PC-3 (cell line): ENCODE results near the gene SUMF2. TPM values are rescaled to one million over a fixed set of nuclear protein-coding genes. Genes with fewer than 3 reads are reported as not detected.
"Not testable (repeated sequence)": the region's sequence is repeated elsewhere in the genome, so short reads cannot be mapped to it uniquely, and the experiment has no call there.

ENCODE experiments used
- ATAC-seq: fragments of 200-7000 bp; cut with Tn5 transposase; 2 replicates; pipeline ENCODE4 v1.9.1; 2020; ENCODE audit warnings: mild to moderate bottlenecking, moderate library complexity
- BruUV-seq: library from RNA; stranded (reverse); fragments of 400-500 nt; replicated peaks from 2 replicates; lab custom pipeline; 2021; lab: Mats Ljungman, UMichigan
- CTCF ChIA-PET: fragments of 300-600 bp; sonication (Branson Sonifier 250); formaldehyde crosslinking; loops from one replicate; lab custom pipeline; 2022; ENCODE audit warnings: antibody characterized with exemption; lab: Charles Lee
- POLR2A ChIA-PET: fragments of 300-600 bp; sonication (Branson Sonifier 250); formaldehyde crosslinking; loops from one replicate; lab custom pipeline; 2022; ENCODE audit warnings: antibody characterized with exemption; ENCODE audit not compliant: unreplicated experiment; lab: Charles Lee
- DNase-seq: peaks from one replicate; pipeline ENCODE4 v3.0.0-alpha.2; 2015
- H2AFZ ChIP-seq: fragments of 300-600 bp; sonication (generic); 2 replicates; pipeline ENCODE4 v1.6.0; 2016; ENCODE audit warnings: antibody characterized with exemption, low read length
- H3F3A ChIP-seq: fragments of 300-600 bp; sonication (generic); one replicate; pipeline ENCODE4 v1.6.0; 2017; ENCODE audit warnings: antibody characterized with exemption, low read length, control low read depth, mild to moderate bottlenecking; ENCODE audit not compliant: unreplicated experiment
- H3K27ac ChIP-seq: fragments of 300-600 bp; sonication (generic); 2 replicates; pipeline ENCODE4 v1.5.1; 2016; ENCODE audit warnings: mild to moderate bottlenecking, low read length
- H3K27me3 ChIP-seq: fragments of 300-600 bp; sonication (generic); 2 replicates; pipeline ENCODE4 v1.6.1; 2016; ENCODE audit warnings: low read length, mixed read lengths
- H3K36me3 ChIP-seq: fragments of 300-600 bp; sonication (generic); 2 replicates; pipeline ENCODE4 v1.6.1; 2016; ENCODE audit warnings: low read depth, mixed run types, low read length, mixed read lengths
- H3K4me1 ChIP-seq: fragments of 300-600 bp; sonication (generic); 2 replicates; pipeline ENCODE4 v1.5.1; 2016; ENCODE audit warnings: low read length; ENCODE audit not compliant: insufficient read depth
- H3K4me2 ChIP-seq: fragments of 300-600 bp; sonication (generic); 2 replicates; pipeline ENCODE4 v1.6.0; 2016; ENCODE audit warnings: low read length
- H3K4me3 ChIP-seq: fragments of 300-600 bp; sonication (generic); 2 replicates; pipeline ENCODE4 v1.5.1; 2016; ENCODE audit warnings: mild to moderate bottlenecking, low read length, mixed read lengths
- H3K79me2 ChIP-seq: fragments of 300-600 bp; sonication (generic); 2 replicates; pipeline ENCODE4 v1.6.1; 2017; ENCODE audit warnings: low read length, mixed read lengths
- H3K9ac ChIP-seq: fragments of 300-600 bp; sonication (generic); 2 replicates; pipeline ENCODE4 v1.6.0; 2016; ENCODE audit warnings: mild to moderate bottlenecking, low read length
- H3K9me2 ChIP-seq: fragments of 300-600 bp; sonication (generic); replicated peaks from 2 replicates; pipeline ENCODE4 v1.6.1; 2016; ENCODE audit warnings: mixed run types, low read length, mixed read lengths
- H3K9me3 ChIP-seq: fragments of 300-600 bp; sonication (generic); 2 replicates; pipeline ENCODE4 v1.6.1; 2016; ENCODE audit warnings: low read length, mixed read lengths
- H4K20me1 ChIP-seq: fragments of 300-600 bp; sonication (generic); 2 replicates; pipeline ENCODE4 v1.6.1; 2016; ENCODE audit warnings: low read length, mixed read lengths
- CTCF ChIP-seq: fragments of 300-600 bp; sonication (generic); conservative IDR thresholded peaks from 2 replicates; pipeline ENCODE4 v1.5.1; 2017; ENCODE audit warnings: antibody characterized with exemption, low read depth, mild to moderate bottlenecking, low read length
- EZH2 ChIP-seq: fragments of 300-600 bp; sonication (generic); IDR thresholded peaks from one replicate; pipeline ENCODE4 v1.6.1; 2017; ENCODE audit warnings: antibody characterized with exemption, mild to moderate bottlenecking, low read length; ENCODE audit not compliant: unreplicated experiment
- EZH2phosphoT487 ChIP-seq: fragments of 300-600 bp; sonication (generic); IDR thresholded peaks from 2 replicates; pipeline ENCODE4 v1.6.1; 2018; ENCODE audit warnings: mild to moderate bottlenecking, antibody characterized with exemption, low read length, borderline replicate concordance
- intact Hi-C: fragments of 100-400 bp; cut with micrococcal nuclease; formaldehyde crosslinking; loops from 2 replicates; pipeline ENCODE4 v1.9.0; 2023
- total RNA-seq: library from RNA; depleted of rRNA; stranded (reverse); fragments of >200 nt; gene quantifications from 2 replicates; pipeline ENCODE4 v1.2.3, GENCODE V29; 2014

The SUMF2 gene
- total RNA-seq, 1 experiment from 2014 or later = 65.6 TPM

- ChIA-PET POLR2A (no interaction called here), CTCF (no interaction called here)
- Histone ChIP-seq H3F3A (no peaks in the 10 kb centered on the region), H3K27me3 (no peaks in the 10 kb centered on the region), H3K9me3 (no peaks in the 10 kb centered on the region), H3K27ac (no peak overlapping the region), H3K9ac (no peak overlapping the region), H3K79me2 (no peaks in the 10 kb centered on the region), H3K4me3 (no peak overlapping the region), H3K9me2 (no peaks in the 10 kb centered on the region), H3K4me2 (no peak overlapping the region), H3K36me3 (no peaks in the 10 kb centered on the region; the same call in 1 of the 2 replicates), H2AFZ (no peak overlapping the region), H4K20me1 (no peaks in the 10 kb centered on the region), H3K4me1 (peaks cover 4% of the 10 kb centered on the region)
- ATAC-seq = no peak
- TF ChIP-seq CTCF = no peak
- TF ChIP-seq EZH2phosphoT487 = no peak
- TF ChIP-seq EZH2 = no peak
- DNase-seq = no peak
- intact Hi-C loops = no loop called here
- BruUV-seq = no TSS peak
These were observed 13.6 kb downstream of the SUMF2 start for GRCh38 chr7:56077681-56078080.

GRCh38 chr7:56078196-56078595 lies 14.1 kb downstream of the SUMF2 start:
- Histone ChIP-seq H3F3A (no peaks in the 10 kb centered on the region), H3K79me2 (no peaks in the 10 kb centered on the region), H3K4me2 (no peak overlapping the region), H3K9ac (no peak overlapping the region), H4K20me1 (no peaks in the 10 kb centered on the region), H2AFZ (no peak overlapping the region), H3K4me3 (no peak overlapping the region), H3K36me3 (no peaks in the 10 kb centered on the region; the same call in 1 of the 2 replicates), H3K9me3 (no peaks in the 10 kb centered on the region), H3K4me1 (peaks cover 4% of the 10 kb centered on the region), H3K27me3 (no peaks in the 10 kb centered on the region), H3K9me2 (no peaks in the 10 kb centered on the region), H3K27ac (no peak overlapping the region)
- BruUV-seq = no TSS peak
- ChIA-PET CTCF (no interaction called here), POLR2A (no interaction called here)
- TF ChIP-seq EZH2phosphoT487 (no peak), EZH2 (no peak), CTCF (no peak)
- DNase-seq = no peak
- ATAC-seq = no peak
- intact Hi-C loops = no loop called here

GRCh38 chr7:56079450-56080185 lies 15.5 kb downstream of the SUMF2 start:
- Histone ChIP-seq H3K9ac (no peak overlapping the region), H3K4me3 (no peak overlapping the region), H3K27ac (no peak overlapping the region), H3K9me3 (no peaks in the 10 kb centered on the region), H3K4me1 (peaks cover 4% of the 10 kb centered on the region), H3K9me2 (no peaks in the 10 kb centered on the region), H3K27me3 (no peaks in the 10 kb centered on the region), H4K20me1 (no peaks in the 10 kb centered on the region), H3K36me3 (no peaks in the 10 kb centered on the region; the same call in 1 of the 2 replicates), H2AFZ (no peak overlapping the region), H3F3A (no peaks in the 10 kb centered on the region), H3K79me2 (no peaks in the 10 kb centered on the region), H3K4me2 (no peak overlapping the region)
- ChIA-PET POLR2A (no interaction called here), CTCF (interaction anchor here (0.6 kb wide), 1 partner anchor 42 kb away, joined by 6 read pairs; no protein-coding TSS in a partner anchor)
- intact Hi-C loops = no loop called here
- TSS peak; percentile 47 for BruUV-seq
- TF ChIP-seq EZH2 (no peak), CTCF (peak; percentile 50)
- ATAC-seq = peak; percentile 44
- peak; percentile 41 for DNase-seq

GRCh38 chr7:56080726-56081435 lies 16.8 kb downstream of the SUMF2 start:
- BruUV-seq, CTCF ChIA-PET, H3F3A ChIP-seq, H3K27me3 ChIP-seq, POLR2A ChIA-PET, H3K36me3 ChIP-seq, H3K9me2 ChIP-seq, H3K4me2 ChIP-seq, H3K4me3 ChIP-seq, H3K9ac ChIP-seq, H3K4me1 ChIP-seq, H3K9me3 ChIP-seq, H2AFZ ChIP-seq, intact Hi-C loops, ATAC-seq, DNase-seq, H4K20me1 ChIP-seq, H3K79me2 ChIP-seq, H3K27ac ChIP-seq: not testable (repeated sequence)
